Adrenal gland (tissue), 12 donors: ENCODE measurements around the gene FYN. TPM values are rescaled to one million over a fixed set of nuclear protein-coding genes. Genes with fewer than 3 reads are reported as not detected.

Experiments used
- DNase-seq, 7 donors: peaks; one replicate each; pipeline ENCODE4 v3.0.0-alpha.2; 2019 to 2020
- H3K27ac ChIP-seq, 5 donors: fragments of 200-600 bp; sonication (generic) in 4 of 5; 1 replicate in 3 of 5; 2 replicates in 2 of 5; pipeline versions ENCODE4 v1.5.1 to v1.8.0; 2016 to 2020; ENCODE audit warnings: mild to moderate bottlenecking in 1 of 5
- H3K27me3 ChIP-seq: fragments of 200-600 bp; 2 replicates; pipeline ENCODE4 v1.8.0; 2021
- H3K36me3 ChIP-seq, 2 donors: fragments of 200-600 bp; replicated peaks in 1 of 2; 1 replicate in 1 of 2; 2 replicates in 1 of 2; pipeline versions ENCODE4 v1.5.1 to v1.8.0; 2018 to 2022
- H3K4me1 ChIP-seq, 2 donors: fragments of 200-600 bp; replicated peaks in 1 of 2; 1 replicate in 1 of 2; 2 replicates in 1 of 2; pipeline versions ENCODE4 v1.5.1 to v1.8.0; 2018 to 2021
- H3K4me3 ChIP-seq, 4 donors: fragments of 200-600 bp; sonication (generic) in 3 of 4; one replicate each; pipeline ENCODE4 v1.5.1; 2016 to 2018
- H3K9me3 ChIP-seq, 3 donors: fragments of 200-600 bp; sonication (generic) in 1 of 3; replicated peaks in 1 of 3; 1 replicate in 2 of 3; 2 replicates in 1 of 3; pipeline versions ENCODE4 v1.5.1 to v1.8.0; 2016 to 2021
- POLR2A ChIP-seq, 2 donors: fragments of 450-650 bp; IDR thresholded peaks; one replicate each; pipeline ENCODE4 v1.6.1; 2017; ENCODE audit warnings: antibody characterized with exemption in 2 of 2, mild to moderate bottlenecking in 2 of 2, moderate library complexity in 1 of 2
- WGBS, 4 donors: extraction: QIAGEN DNeasy Blood & Tissue Kit in 2 of 4; methylation state at CpG; one replicate each; pipeline versions ENCODE4 v1.1.5 to v1.1.7; 2013 to 2017; 5-methylcytosine and 5-hydroxymethylcytosine counted together
- intact Hi-C, 2 donors: fragments of 100-400 bp; cut with DNase I; formaldehyde crosslinking; loops; one replicate each; pipeline versions ENCODE4 v1.14.1 to v1.15.0; 2022 to 2023
- polyA plus RNA-seq, 3 donors: library from polyadenylated mRNA; stranded (reverse); fragments of 200-250 nt in 2 of 3; fragments of 350-450 nt in 1 of 3; fragmentation: Illumina TruSeq in 1 of 3; extraction: RNeasy Lipid Tissue Mini Kit (QIAGEN cat#74804) in 1 of 3; gene quantifications; one replicate each; pipeline ENCODE4 v1.2.3, GENCODE V29; 2013 to 2014
- total RNA-seq, 9 donors: library from RNA; depleted of rRNA in 4 of 9; stranded (reverse); fragments of >200 nt in 4 of 9; fragments of 120-200 nt in 1 of 9; fragmentation: NEBNext Ultra II Directional in 1 of 9; extraction: Animal tissue kit (Norgen Biotek cat#: 25700) in 1 of 9; gene quantifications; one replicate each; pipeline versions ENCODE4 v1.1.0 to v1.2.4, GENCODE V29; 2013 to 2023
- TF ChIP-seq, protein P1 (sequence below), 6 experiments: fragments of 450-650 bp in 4 of 6; fragments of 200-600 bp in 2 of 6; sonication (generic) in 1 of 6; IDR thresholded peaks; 1 replicate in 5 of 6; 2 replicates in 1 of 6; pipeline versions ENCODE4 v1.5.1 to v1.8.0; 2016 to 2021; ENCODE audit warnings: antibody characterized with exemption in 6 of 6, mild to moderate bottlenecking in 2 of 6, moderate library complexity in 1 of 6
- donor health status: healthy with polysubstance abuse.
- donor health status: Bipolar disorder and iron deficiency.
- donor health status: DM: yes; HTN: yes; CAD: no.
- donor health status: DM: no; HTN: no; CAD: no.
- donor health status: DM: no; HTN: no; CAD: no.
- donor health status: DM: yes; HTN: yes; CAD: no.

FYN gene
- total and polyA plus RNA-seq, 12 donors: 10.7 to 36.5 (median 19.8) TPM

DNA sequence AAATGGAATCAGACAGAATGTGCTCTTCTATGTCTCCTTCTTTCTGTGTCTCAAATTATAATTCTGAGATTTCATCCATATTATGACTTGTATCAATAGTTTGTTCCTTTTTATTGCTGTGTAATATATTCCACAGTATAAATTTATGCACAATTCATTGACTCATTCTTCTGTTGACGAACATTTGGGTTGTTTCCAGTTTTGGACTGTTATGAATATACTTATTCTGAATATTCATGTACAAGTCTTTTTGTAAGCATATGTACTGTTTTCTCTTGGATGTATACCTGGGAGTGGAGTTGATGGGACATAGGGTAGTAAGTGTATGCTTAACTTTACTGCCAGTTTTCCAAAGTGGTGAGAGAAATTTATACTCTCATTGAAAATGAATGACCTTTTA lies 239.4 kb downstream of the FYN start:
- Histone ChIP-seq H3K9me3 (peaks cover 0 to 5% (median 0%) of the 10 kb centered on the region in 3 donors), H3K27ac (no peak overlapping the region), H3K4me3 (no peak overlapping the region), H3K27me3 (no peaks in the 10 kb centered on the region), H3K36me3 (no peaks in the 10 kb centered on the region), H3K4me1 (no peaks in the 10 kb centered on the region)
- intact Hi-C loops: no loop called here
- TF ChIP-seq, protein P1, sequence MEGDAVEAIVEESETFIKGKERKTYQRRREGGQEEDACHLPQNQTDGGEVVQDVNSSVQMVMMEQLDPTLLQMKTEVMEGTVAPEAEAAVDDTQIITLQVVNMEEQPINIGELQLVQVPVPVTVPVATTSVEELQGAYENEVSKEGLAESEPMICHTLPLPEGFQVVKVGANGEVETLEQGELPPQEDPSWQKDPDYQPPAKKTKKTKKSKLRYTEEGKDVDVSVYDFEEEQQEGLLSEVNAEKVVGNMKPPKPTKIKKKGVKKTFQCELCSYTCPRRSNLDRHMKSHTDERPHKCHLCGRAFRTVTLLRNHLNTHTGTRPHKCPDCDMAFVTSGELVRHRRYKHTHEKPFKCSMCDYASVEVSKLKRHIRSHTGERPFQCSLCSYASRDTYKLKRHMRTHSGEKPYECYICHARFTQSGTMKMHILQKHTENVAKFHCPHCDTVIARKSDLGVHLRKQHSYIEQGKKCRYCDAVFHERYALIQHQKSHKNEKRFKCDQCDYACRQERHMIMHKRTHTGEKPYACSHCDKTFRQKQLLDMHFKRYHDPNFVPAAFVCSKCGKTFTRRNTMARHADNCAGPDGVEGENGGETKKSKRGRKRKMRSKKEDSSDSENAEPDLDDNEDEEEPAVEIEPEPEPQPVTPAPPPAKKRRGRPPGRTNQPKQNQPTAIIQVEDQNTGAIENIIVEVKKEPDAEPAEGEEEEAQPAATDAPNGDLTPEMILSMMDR (IDR thresholded peaks at IDR 0.05): no peak
- no peak for TF ChIP-seq POLR2A (IDR thresholded peaks at IDR 0.05)
- 43 to 59% (median 47%) methylated on average over 1 of the region's 1 CpG for whole genome bisulfite sequencing, 4 donors
- DNase-seq: no peak

DNA sequence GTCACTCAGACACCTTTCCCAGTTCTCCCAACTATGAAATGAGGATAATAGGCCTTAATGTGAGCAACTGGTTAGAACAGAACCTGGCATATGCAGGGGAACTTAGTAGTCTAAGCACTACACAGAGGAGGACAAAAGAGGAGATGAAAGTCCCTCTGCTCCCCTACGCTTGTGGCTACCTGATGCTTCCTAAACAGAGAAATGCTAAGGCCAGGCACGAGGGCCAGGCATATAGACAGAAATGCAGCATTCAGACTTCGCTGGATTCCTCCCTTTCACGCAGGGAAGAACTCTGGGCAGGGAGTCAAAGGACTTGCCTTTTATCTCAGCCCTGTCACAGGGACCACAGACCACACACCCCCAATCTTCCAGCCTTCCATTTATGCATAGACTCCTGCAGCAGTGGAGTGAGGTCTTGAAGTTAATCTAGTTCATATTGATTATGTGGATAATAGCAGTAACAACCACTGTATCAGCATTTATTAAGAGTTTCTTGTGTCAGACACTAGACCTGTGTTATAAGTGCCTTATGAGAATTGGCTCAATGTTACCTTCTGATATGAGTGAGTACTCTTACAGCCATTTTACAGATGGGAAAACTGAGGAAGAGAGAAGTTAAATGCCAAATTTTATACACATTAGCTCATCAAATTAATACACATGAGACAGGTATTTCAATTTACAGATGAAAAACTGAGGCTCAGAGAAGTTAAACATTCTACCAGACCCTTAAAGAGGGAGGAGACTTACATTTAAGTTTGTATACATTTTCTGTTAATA lies 240.6 kb downstream of the FYN start:
- no peak overlapping the region for H3K27ac ChIP-seq
- TF ChIP-seq POLR2A (IDR thresholded peaks at IDR 0.05): no peak
- TF ChIP-seq, protein P1 (IDR thresholded peaks at IDR 0.05): no peak
- intact Hi-C loops: no loop called here
- H3K4me1 ChIP-seq: no peaks in the 10 kb centered on the region
- 91 to 96% (median 94%) methylated on average over 4 of the region's 4 CpGs for WGBS, 4 donors
- DNase-seq: no peak
- no peaks in the 10 kb centered on the region for H3K36me3 ChIP-seq
- H3K9me3 ChIP-seq: peaks cover 0 to 5% (median 0%) of the 10 kb centered on the region in 3 donors
- H3K4me3 ChIP-seq: no peak overlapping the region
- H3K27me3 ChIP-seq: no peaks in the 10 kb centered on the region

DNA sequence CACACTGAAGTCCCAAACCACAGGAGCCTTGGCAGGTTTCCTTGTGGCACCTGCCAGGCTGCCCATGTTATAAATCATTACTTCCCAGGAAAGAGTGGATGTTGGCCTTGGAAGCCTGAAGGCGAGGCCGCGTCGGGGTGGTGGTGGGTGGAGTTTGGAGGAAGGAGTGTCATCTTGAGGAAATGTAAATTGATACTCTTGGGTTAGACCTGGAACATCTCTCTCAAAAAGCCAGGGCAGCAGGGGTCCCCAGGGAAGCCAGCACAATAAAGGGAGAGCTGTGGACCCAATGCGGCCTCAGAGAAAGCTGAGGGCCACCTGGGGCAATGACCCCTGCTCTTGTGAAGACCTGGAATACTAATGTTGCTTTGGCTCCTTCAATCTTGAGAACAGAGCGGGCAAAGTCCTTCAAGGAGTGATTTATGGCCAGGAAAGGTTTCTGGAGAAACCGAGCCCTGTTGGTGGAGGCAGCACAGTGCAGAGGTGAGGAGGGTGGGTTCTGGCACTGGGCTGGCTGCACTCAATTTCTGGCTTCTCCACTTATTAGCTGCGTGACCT lies 241.3 kb downstream of the FYN start:
- WGBS, 4 donors: 43 to 48% (median 46%) methylated on average over 8 of the region's 8 CpGs
- Histone ChIP-seq H3K36me3 (no peaks in the 10 kb centered on the region), H3K27me3 (no peaks in the 10 kb centered on the region), H3K4me3 (no peak overlapping the region), H3K27ac (no peak overlapping the region), H3K9me3 (peaks cover 0 to 5% (median 0%) of the 10 kb centered on the region in 3 donors), H3K4me1 (no peaks in the 10 kb centered on the region)
- DNase-seq: no peak
- intact Hi-C loops: no loop called here
- no peak for TF ChIP-seq POLR2A (IDR thresholded peaks at IDR 0.05)
- TF ChIP-seq, protein P1 (IDR thresholded peaks at IDR 0.05): no peak

DNA sequence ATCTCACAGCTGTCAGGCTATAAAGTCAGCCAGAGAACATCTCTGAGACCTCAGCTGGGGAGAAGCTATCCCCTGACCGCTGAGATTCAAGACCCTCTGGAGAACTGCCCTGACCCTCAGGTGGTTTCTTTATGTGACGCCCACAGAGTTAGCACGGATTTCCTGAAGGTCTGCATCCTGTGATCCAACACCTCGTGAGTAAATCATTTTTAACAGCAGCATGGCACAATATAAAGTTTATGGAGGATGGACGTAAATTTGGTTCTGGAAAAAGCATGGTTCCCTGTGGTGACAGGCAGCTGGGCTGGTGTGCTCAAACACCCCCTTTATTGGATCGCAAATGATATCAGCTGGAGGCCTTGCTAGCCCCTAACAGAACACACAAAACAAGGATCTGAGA lies 242.2 kb downstream of the FYN start:
- Histone ChIP-seq H3K4me1 (no peaks in the 10 kb centered on the region), H3K27ac (no peak overlapping the region), H3K36me3 (no peaks in the 10 kb centered on the region), H3K4me3 (no peak overlapping the region), H3K9me3 (peaks cover 0 to 5% (median 0%) of the 10 kb centered on the region in 3 donors), H3K27me3 (no peaks in the 10 kb centered on the region)
- TF ChIP-seq, protein P1 (IDR thresholded peaks at IDR 0.05): no peak
- no peak for TF ChIP-seq POLR2A (IDR thresholded peaks at IDR 0.05)
- intact Hi-C loops: no loop called here
- no peak for DNase-seq
- 56 to 71% (median 68%) methylated on average over 6 of the region's 6 CpGs for WGBS, 4 donors
